Caki2 (cell line): ENCODE data around the gene UNC5C. TPM values are rescaled to one million over a fixed set of nuclear protein-coding genes. Genes with fewer than 3 reads are reported as not detected.
A peak's percentile ranks its signal among the peaks of the same experiment; 100 is the strongest.

Source experiments
- DNase-seq: peaks from one replicate; pipeline ENCODE4 v3.0.0-alpha.2; 2015; ENCODE audit warnings: low read depth
- in situ Hi-C: cut with HindIII; loops from 2 replicates; pipeline ENCODE4 v1.10.0; 2016; ENCODE audit warnings: low sequenced_read_pairs, low pct_unique_long_range_greater_than_20kb, mixed read lengths
- total RNA-seq: library from RNA; depleted of rRNA; stranded (reverse); fragments of >200 nt; shearing (Covaris generic); gene quantifications from 2 replicates; pipeline ENCODE4 v1.2.3, GENCODE V29; 2014; ENCODE audit warnings: low replicate concordance; rRNA removed

The UNC5C gene
- total RNA-seq, result not detected in 2 replicates

DNA sequence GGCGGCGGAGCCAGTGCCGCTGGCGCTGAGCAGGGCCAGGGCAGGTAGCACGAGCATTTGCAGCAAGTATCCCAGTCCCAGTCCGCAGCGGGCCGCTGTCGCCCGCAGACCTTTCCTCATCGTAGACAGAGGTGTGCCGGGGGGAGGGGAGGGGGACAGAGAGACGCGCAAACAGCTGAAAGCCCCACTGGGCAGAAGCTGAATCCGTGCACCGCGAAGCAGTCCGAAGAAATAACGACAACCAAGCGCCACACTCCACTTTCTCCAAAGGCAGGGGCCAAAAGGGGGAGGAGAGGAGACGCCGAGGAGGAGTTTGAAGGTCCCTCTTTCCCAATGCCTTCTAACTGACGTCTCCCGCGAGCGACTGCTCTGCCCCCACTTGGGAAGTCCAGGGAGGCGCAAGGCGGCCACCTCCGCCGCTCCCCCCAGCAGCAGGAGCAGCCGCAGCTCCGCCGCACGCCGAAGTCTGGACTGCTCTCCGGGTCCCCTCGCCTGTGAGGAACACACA is at the start of gene UNC5C:
Gene UNC5C (minus strand): TSS at position 236 of the 508 bp plus-strand sequence.
- peak; percentile 58 for DNase-seq
- in situ Hi-C loops, result no loop called here

DNA sequence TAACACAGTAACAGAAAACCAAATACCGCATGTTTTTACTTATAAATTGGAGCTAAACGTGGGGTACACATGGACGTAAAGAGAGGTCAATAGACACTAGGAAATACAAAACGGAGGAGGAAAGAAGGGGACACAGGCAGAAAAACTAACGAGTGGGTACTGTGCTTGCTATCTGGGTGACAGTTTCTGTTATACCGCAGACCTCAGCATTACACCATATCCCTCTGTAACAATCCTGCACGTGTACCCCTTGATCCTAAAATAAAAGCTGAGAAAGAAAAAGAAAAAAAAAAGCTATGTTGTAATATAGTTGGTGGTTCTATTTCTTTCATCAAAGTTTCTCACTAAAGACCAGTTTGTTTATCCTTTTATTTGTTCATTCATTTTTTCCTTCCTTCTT is 47.9 kb upstream of the UNC5C start:
- in situ Hi-C loops, result no loop called here
- no peak for DNase-seq

DNA sequence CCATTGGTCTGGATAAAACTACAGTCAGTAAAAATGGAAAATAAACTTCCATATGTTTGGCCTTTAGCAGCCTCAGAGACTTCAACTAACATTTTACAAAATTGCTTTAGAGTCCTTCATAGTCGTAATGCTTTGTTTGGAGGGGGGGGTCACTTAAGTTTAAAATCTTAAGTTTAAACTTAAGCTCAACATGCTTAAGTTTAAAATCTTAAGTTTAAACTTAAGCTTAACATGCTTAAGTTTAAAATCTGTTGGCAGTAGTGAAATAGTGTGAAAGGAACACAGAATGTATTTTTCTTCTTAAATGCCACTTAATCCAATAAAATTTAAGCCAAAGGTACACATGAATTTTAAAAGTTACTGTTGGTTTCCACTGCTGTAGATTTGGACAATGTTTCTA is 45.9 kb upstream of the UNC5C start:
- DNase-seq, result no peak
- in situ Hi-C loops, result no loop called here

DNA sequence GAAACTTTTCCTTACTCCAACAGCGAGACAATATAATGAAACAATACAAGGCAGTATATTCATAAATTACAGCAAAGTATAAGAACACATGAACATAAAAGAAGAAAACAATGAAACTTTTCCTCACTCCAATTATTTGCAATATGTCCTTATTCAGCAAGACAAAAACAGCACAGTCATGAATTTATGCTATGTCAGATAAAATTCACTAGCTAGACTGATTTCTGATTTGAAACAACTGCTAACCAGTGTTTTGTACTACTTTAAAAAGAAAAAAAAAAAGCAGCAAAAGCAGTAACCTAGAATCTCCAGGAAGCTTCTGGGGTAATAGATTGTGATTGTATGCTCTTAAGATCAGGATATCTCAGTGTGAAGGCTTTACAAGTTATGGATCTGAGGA is 45.2 kb upstream of the UNC5C start:
- in situ Hi-C loops, result no loop called here

DNA sequence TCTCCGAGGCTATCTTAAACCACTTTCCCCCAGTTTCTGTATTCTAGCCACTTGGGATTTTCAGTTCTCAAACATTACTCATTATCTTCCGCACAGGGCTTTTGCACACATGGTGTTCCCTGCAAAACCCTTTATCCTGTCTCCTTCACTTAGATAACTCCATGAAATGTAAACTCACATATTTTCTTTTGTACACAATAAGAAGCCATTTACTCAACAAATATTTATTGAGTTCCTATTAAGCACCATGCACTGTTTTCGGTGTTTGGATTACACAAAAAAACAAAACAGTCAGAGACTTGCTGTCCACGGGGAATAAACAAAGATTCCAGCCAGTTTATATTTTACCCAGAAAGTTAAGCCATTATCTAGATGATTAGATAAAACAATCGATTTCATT is 42.5 kb upstream of the UNC5C start:
- DNase-seq, result no peak
- in situ Hi-C loops, result no loop called here

More for the DNA sequence above, 45.2 kb upstream of the UNC5C start:
- DNase-seq, result no peak

DNA sequence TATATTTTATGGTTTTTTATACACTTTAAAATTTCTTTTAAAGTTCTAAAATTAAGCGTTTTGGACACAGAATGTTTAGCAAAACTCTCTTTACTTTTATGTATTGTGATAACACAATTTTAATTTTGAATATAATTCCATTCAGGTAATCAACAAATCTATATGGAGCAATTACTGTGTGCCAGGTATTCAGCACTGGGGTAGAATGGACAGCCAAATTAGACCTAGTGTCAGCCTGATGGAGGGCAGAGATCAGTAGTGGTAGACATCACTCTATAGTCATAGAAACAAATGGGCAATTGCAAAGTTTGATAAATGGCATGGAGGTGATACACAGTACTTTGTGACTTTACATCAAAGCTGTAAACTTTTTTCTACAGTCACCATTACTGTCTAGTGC is 41.8 kb upstream of the UNC5C start:
- in situ Hi-C loops, result no loop called here
- DNase-seq, result no peak

DNA sequence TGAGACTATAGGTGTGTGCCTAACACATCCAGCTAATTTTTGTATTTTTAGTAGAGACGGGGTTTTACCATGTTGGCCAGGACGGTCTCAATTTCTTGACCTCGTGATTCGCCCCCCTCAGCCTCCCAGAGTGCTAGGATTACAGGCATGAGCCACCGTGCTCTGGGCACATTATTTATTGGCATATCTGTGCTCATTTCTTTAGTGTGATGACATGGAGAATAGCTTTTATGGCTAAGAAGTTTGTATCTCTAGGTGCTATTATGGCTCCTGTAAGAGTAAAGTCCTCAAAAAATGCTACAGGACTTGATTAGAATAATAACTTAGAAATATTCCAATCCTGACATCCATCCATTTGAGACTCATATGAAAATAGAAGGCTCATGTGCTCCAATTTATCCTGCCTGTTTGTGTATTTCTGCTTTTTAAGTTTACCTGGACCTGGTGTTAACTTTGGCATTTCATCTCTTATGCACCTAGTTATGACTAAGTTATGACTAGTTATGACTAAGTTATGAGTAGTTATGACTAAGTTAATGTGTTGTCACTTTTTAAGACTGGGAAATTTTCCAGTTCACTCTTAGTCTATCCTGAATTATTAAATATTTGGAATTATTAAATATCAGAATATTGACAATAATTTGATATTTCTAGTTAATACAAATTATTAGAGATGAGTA is 36.4 kb upstream of the UNC5C start:
- DNase-seq, result no peak
- in situ Hi-C loops, result no loop called here

DNA sequence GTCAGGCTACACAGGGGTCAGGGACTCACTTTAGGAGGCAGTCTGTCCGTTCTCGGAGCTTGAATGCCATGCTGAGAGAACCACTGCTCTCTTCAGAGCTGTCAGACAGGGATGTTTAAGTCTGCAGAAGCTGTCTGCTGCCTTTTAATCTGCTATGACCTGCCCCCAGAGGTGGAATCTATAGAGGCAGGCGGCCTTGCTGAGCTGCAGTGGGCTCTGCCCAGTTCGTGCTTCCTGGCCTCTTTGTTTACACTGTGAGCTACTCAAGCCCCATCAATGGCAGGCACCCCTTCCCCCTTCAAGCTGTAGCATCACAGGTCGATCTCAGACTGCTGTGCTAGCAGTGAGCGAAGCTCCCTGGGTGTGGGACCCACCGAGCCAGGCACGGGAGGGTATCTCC is 31.5 kb upstream of the UNC5C start:
- in situ Hi-C loops, result no loop called here
- DNase-seq, result no peak

DNA sequence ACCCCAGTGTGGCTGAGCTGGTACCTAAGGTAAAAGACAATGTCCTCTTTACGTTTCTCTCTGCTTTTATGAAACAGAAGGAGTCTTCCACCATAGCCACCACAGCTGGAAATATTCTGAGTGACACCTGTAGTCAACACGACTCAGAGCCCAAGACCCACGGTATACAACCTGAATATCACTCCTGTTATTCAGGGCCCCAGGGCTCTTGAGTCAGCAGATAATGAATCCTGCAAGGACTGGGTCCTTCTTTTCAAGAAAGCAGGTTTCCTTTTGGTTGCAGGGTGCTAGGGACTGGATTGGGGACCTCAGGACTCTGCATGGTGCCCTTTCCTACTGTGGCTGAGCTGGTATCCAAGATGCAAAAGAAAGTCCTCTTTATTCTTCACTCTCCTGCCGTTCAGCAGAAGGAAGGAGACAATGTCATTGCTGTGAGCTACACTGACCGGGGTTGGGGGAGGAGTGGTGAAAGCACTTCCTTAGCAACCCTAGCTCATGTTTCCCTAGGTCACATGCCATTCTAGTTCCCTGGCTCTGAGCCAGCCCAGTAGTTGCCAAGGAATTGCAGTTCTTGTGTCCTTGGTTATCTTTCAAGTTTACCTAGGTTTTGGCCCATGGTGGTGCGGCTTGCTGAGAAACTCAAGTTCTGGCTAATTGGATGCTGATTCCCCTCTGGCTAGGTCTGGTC is 23.7 kb upstream of the UNC5C start:
- peak; percentile 19 for DNase-seq
- in situ Hi-C loops, result no loop called here

DNA sequence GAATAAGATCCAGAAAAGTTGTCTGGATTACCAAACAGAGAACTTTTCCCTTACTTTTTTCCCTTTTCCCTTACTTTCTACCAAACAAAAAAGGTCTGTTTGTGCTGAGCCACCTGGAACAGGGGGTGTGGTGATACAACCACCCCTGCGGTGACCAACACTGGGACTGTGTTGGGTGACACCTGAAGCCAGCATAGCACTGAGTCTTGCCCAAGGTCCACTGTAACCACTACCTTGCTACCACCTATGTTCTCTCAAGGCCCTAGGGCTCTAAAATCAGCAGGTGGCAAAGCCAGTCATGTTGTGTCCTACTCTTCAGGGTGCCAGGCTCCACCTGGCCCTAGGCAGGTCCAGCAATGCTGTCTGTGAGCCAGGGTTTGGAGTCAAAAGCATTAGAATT is 22.8 kb upstream of the UNC5C start:
- no peak for DNase-seq
- in situ Hi-C loops, result no loop called here

DNA sequence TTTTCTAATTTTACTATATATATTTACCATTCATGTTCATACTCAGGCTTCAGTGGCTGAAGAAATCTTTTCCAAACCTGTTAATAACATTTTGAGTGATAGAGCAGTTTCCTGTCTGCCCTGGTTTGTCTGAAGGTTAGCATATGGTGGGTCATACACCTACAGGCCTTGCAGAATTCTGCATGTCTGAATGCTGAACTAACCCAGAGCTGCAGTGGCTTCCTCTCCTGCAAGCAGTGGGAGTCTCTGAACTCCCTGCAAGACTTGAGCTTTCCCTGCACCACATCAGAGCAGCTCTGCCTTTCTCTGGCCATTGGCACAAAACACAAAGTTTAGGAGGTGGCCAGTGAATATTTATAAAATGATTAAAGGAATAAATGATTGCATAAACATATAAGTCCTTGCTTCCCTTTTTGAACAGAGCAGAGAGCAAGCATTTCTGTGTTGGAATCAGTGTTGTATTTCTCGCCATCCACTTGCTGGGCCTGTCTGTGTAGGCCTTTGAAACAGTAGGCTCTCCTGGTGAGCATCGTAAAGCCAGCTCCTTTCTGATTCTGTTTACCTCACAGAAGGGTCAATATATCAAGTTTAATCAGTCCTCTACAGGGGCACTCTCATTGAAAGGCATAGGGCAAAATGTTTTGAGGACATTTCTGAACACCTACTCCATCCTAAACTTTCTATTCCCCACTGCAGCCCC is 15.0 kb upstream of the UNC5C start:
- in situ Hi-C loops, result no loop called here
- DNase-seq, result no peak

DNA sequence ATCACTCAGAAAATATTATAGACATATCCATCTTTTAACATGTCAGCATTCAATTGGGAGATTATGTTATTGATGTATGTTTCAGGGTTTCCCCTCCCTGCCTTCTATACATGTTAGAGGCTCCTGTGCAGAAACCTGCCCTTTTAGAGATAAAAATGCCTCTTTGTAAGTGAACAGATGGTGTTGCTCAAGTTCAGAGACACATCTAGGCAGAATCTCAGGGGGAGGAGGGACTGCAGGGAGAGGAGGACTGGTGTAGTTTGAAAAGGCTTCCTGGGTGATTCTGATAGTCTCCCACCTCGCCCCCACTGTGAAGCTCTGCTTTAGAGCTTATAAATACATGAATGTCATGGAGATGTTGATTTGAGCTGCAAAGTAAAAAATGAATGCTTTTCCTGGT is 12.0 kb upstream of the UNC5C start:
- in situ Hi-C loops, result no loop called here
- DNase-seq, result no peak

DNA sequence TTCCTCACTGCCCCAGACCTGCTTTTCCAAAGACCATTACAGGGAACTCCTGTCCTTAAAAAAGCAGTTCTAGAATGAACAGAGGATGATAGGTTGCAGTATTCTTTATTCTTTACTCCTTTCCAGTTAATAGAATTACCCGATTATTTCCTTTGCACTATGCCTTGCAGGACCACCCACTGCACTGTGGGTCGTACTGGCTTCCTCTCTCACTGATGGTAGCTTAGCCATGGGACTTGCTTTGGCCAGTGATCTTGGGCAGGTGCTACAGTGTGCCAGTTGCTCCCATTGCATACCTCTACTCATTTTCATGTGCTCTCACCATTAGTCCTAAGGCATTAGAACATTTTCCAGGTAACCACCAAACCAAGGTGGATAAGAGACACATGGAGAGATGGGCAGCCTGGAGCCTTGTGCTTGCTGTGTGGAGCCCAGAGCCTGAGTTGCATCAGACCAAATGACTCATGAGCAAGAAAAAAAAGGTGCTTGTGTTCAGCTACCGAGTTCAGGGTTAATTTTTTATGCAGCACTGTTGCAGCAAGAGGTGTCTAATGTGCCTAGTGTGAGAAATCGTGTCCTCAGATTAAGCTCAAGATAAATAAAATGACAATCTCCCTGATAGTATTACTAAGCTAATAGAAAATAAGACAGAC is 7.6 kb upstream of the UNC5C start:
- DNase-seq, result peak; percentile 33
- in situ Hi-C loops, result no loop called here

DNA sequence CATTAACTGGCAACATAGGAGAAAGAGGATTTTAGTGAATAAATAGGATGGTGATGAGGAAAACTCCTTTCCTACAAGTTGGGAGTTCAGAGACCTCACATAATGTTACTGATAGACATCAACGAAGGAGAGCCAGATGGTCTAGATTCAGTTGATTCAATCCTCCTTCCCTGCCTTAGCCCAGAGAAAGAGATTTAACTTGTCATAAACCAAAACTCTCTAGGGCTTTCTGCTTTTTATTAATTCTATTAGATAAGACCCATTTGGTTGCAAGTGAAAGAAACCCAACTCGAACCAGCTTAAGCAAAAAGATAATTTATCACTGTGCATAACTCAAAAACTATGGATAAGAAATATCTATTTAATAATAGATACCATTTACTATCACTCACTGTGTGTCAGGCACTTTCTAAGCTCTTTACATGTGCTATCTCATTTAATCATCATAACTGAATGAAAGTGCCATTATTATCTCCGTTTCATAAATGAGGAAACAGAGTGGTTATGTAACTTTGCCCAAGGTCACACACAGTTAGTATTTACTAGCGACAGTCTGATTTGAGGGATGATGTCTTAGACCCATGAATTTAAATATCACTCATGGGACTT is 4.3 kb upstream of the UNC5C start:
- in situ Hi-C loops, result no loop called here
- DNase-seq, result no peak

DNA sequence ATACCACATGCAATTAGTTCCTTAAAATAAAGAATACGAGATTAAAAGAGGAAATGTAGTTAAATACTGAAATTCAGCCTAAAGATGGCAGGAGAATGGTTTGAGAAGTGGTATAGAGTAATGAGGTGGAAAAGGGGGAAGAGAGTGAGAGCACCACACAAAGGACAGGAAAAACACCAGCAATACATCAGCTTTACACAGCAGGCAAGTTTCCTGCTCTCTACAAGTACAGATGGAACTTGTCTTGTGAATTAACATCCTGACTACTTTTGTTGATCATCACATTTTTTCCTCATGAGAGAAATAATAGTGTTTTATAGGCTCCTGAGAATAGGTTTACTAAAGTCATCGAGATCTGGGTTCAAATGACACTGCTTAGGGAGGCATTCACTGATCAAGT is 2.9 kb upstream of the UNC5C start:
- in situ Hi-C loops, result no loop called here

DNA sequence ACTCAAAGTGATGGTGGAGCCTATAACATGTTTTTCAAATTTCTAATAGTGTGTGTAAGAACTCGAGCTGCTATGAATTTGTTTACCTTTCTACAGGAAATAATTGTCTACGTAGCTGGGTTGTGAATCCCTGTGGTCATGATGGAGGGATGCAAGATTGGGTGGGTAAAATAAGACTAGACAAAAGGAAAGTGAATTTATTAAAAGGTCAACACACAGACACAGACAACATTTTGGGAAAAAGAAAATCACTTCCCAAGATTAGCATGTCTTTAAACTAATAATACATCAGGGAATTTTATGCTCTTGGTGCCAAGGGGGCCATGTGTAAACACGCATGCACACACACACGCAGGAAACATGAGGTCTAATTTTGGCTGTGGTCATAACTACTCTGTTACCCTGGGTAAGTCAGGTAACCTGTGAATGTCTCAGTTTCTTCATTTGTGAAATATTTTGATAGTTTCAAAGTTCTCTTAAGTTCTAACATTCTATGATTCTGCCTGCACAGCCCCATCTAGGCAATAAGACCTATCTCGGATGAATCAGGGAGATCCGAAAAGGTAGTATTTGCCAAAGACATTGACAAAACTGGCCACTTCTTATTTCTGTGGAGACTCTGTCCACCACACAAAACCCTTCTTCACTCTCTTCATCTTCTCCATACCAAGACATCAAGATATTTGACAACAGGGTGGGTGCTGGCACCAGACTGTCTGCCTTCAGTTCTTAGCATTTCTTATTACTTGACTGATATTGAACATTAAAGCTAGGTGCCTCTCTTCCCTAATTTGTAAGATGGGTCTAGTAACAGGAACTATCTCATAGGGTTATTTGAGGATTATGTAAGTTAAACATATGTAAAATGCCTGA is 1.6 kb upstream of the UNC5C start:
- DNase-seq, result no peak
- in situ Hi-C loops, result no loop called here

More for the DNA sequence above, 2.9 kb upstream of the UNC5C start:
- DNase-seq, result no peak

DNA sequence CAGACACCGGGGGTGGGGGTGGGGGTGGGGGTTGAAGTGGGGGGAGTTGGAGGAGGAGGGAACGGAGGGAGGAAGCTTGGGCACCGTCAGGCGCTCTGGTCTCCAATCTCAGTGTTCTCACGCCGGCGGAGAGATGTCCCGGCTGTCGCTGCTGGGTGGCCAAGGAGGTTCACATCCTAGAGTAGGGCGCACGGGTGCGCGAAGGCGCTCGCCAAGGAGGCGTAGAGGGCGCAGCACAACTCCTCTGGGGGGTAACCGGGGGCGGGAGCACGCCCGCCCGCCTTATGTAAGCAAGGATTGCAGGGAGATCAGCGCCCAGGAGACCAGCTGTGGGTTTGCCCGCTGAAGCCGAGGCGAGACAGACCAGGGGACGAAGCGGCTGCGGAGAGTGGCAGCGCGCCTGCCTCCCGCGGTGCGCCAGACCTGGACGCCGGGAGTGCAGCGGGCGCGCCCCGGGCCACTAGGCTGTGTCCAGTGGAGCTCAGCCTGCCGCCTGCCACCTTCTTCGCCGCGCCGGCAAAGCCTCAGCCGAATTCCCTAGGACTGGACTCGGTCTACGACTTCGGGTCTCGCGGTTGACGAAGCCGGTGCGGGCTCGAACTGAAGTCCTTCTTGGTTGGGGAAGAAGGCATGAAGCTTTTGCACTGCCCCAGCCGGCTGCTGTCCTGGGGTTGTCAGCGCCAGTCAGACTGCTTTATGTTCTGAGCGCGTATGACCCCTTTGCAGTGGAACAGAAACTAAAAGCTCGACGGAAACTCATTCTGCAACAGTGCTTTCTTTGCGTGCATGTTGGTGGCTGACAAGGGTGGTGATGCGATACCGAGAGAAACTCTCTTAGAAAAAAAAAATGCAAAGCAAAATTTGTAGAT is 707 bp upstream of the UNC5C start:
- peak; percentile 50 for DNase-seq
- in situ Hi-C loops, result no loop called here
